Loucy (cell line): ENCODE measurements around the gene ZNF467.

Experiments used
- CTCF ChIP-seq: fragments of 200-600 bp; sonication (generic); conservative IDR thresholded peaks from 2 replicates; pipeline ENCODE4 v1.5.1; 2014; ENCODE audit warnings: mild to moderate bottlenecking, antibody characterized with exemption, low read length
- EZH2phosphoT487 ChIP-seq: fragments of 200-600 bp; IDR thresholded peaks from 2 replicates; pipeline ENCODE4 v1.6.1; 2018; ENCODE audit warnings: antibody characterized with exemption, mild to moderate bottlenecking, moderate library complexity, borderline replicate concordance

GRCh38 chr7:149801816-149802215, 28.4 kb upstream of the ZNF467 start:
- TF ChIP-seq CTCF, result no peak
- no peak for TF ChIP-seq EZH2phosphoT487
